ENCODE data around the gene TNFSF12. TPM values are rescaled to one million over a fixed set of nuclear protein-coding genes. Genes with fewer than 3 reads are reported as not detected.

The TNFSF12 gene
- total RNA-seq, 1 donor from 2014 or later: 91.3 TPM

DNA sequence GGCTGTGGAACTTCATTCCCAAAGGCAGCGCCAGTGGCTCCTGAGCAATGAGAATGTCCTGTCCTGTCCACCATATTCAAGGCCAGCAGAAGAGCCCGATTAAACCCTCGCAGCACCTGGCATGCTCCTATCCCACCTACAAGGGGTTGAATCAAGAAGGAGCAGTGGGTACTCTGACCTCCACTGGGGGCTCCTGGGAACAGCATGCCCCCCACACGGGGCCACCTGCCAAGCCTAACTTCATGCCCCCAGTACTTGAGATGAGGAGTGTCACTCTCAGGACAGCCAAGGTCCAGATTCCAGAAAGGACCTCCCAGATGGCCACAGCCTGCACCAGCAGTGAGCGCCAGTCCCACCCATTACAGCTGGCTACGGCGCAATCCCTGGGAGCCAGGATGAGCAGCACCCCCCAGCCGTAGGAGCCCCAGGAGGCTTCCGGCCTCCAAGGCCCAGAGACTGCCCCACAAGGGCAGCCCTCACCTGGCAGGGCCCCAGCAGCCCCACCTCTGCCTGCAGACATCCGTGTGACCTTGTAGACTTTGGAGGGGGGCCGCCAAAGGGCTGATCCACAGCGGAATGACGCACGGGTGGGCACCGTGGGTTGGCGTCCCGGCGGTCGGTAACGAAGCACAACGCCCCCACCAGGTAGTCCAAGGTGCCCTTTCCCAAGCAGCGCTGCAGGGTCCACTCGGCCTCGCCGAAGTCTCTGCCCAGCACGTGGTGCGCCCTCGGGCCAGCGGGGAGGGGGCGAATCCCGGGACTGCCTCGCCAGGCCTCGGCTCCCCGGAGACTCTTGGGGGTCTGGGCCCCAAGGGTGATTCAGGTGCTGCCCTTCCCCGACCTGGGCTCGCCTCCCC lies 33.8 kb downstream of the TNFSF12 start:
- H3K27me3 ChIP-seq (ENCODE audit: low read depth): no peaks in the 10 kb centered on the region
- peaks cover 57% of the 10 kb centered on the region for H3K4me1 ChIP-seq
- H3K27ac ChIP-seq: peak overlapping the region; percentile 97
- ATAC-seq: no peak
- TF ChIP-seq CTCF (IDR thresholded peaks at IDR 0.05): no peak
- H3K36me3 ChIP-seq: peaks cover 29% of the 10 kb centered on the region
- no peak for DNase-seq
- H3K4me3 ChIP-seq: peak overlapping the region; percentile 78
- intact Hi-C loops (cut with DNase I): no loop called here
- no peaks in the 10 kb centered on the region for H3K9me3 ChIP-seq

GRCh38 chr17:7583253-7584109 lies 34.6 kb downstream of the TNFSF12 start, which contains the start of gene MPDU1:
MPDU1 (plus strand) TSS chr17:7583852; CDS start chr17:7583863, 11 bp downstream.
- DNase-seq: peak; percentile 97
- Histone ChIP-seq H3K4me3 (peak within 1 kb of the TSS; percentile 78), H3K9me3 (no peaks in the 10 kb centered on the region), H3K4me1 (peaks cover 59% of the 10 kb centered on the region), H3K36me3 (peaks cover 29% of the 10 kb centered on the region), H3K27ac (peak within 1 kb of the TSS; percentile 97), H3K27me3 (ENCODE audit: low read depth) (no peaks in the 10 kb centered on the region)
- TF ChIP-seq CTCF (IDR thresholded peaks at IDR 0.05): no peak
- ATAC-seq: peak; percentile 91 to 92
- intact Hi-C loops (cut with DNase I): no loop called here

DNA sequence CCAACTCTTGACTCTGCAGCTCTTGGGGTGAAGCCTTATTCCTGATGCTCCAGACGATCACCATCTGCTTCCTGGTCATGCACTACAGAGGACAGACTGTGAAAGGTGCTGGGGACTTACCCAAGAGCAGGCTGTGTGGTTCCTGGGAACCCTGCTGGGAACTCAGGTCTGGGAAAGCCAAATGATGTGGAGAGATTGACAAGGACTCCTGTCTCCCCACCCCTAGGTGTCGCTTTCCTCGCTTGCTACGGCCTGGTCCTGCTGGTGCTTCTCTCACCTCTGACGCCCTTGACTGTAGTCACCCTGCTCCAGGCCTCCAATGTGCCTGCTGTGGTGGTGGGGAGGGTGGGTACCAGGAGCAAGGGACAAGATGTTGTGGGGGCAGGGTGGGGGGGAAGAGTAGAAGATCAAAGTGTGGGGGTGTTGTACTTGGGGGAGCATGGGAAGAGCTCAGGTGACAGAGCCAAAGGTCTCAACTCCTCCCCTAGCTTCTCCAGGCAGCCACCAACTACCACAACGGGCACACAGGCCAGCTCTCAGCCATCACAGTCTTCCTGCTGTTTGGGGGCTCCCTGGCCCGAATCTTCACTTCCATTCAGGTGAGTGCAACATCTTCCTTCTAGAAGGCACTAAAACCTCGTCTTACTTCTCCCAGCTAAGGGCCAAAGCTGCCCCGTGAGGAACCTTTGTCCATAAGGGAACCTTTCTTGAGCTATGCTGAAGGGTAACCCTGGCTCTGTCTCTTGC lies 38.0 kb downstream of the TNFSF12 start:
- intact Hi-C loops (cut with DNase I): no loop called here
- H3K27ac ChIP-seq: no peak overlapping the region
- DNase-seq (no peak), ATAC-seq (no peak)
- H3K27me3 ChIP-seq (ENCODE audit: low read depth): no peaks in the 10 kb centered on the region
- H3K9me3 ChIP-seq: no peaks in the 10 kb centered on the region
- H3K4me3 ChIP-seq: no peak overlapping the region
- no peak for TF ChIP-seq CTCF (IDR thresholded peaks at IDR 0.05)
- H3K36me3 ChIP-seq: peaks cover 45% of the 10 kb centered on the region
- H3K4me1 ChIP-seq: peaks cover 48% of the 10 kb centered on the region

- H3K36me3 ChIP-seq: peaks cover 53% of the 10 kb centered on the region
- H3K4me1 ChIP-seq: peaks cover 41% of the 10 kb centered on the region
- no peak overlapping the region for H3K4me3 ChIP-seq
- DNase-seq (no peak), ATAC-seq (no peak)
- no peak for TF ChIP-seq CTCF (IDR thresholded peaks at IDR 0.05)
- intact Hi-C loops (cut with DNase I): no loop called here
- H3K27ac ChIP-seq: no peak overlapping the region
- H3K9me3 ChIP-seq: no peaks in the 10 kb centered on the region
- H3K27me3 ChIP-seq (ENCODE audit: low read depth): no peaks in the 10 kb centered on the region
These were observed 38.7 kb downstream of the TNFSF12 start for GRCh38 chr17:7587420-7588151.
